ENCODE data around the gene PARP2.

Gene PARP2

DNA sequence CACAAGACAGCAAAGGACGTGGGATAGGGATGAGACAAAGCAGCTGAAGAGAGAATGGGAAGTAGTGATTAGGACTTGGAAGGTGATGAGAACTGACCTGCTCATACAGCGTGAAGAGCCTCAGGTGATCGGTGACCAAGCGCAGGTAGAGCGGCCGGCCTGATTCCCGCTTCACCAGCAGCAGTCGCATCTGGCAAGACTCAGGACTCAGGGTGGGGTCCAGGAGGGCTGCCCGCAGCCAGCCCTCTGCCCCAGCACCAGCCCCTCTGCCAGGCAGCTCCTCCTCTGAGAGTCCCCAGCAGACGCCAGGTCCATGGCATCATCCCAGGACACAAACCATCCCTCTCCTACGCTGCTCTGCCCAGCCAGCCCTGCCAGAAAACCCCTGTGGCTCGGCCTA is 39.1 kb downstream of the PARP2 start:
- Histone ChIP-seq H3K4me3 (ENCODE audit: low read depth in 1 of 2, low read length in 2 of 2) (no peak overlapping the region), H3K4me1 (ENCODE audit: insufficient read depth, low read length) (no peaks in the 10 kb centered on the region), H3K9me3 (ENCODE audit: low read length) (no peaks in the 10 kb centered on the region), H3K27ac (ENCODE audit: low read depth, low read length) (no peak overlapping the region), H3K27me3 (ENCODE audit: control insufficient read depth in 1 of 2, insufficient read depth in 2 of 2, low read length in 2 of 2) (no peaks in the 10 kb centered on the region), H3K36me3 (ENCODE audit: insufficient read depth, low read length) (peaks cover 95% of the 10 kb centered on the region), H3K9ac (ENCODE audit: low read length) (no peak overlapping the region)

DNA sequence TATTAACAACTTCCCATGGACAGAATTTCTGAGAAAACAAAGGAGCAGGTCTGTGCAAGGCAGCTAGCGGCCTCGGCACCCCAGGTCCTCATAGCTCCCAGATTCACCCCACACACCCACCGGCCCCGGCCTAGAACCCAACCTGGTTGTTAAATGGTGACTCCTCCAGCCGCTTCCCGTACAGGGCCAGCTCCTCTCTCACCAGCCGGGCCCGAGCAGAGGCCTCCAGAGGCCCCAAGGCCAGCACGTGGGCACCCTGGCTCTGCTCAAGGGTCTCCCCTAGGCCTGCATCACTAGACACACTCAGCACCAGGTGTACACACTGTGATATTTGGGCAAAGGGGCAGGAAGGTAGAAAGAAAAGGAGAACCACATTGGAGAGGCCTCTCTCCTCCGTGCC is 39.6 kb downstream of the PARP2 start:
- H3K9me3 ChIP-seq (ENCODE audit: low read length), result no peaks in the 10 kb centered on the region
- no peak overlapping the region for H3K4me3 ChIP-seq (ENCODE audit: low read depth in 1 of 2, low read length in 2 of 2)
- H3K27me3 ChIP-seq (ENCODE audit: control insufficient read depth in 1 of 2, insufficient read depth in 2 of 2, low read length in 2 of 2), result no peaks in the 10 kb centered on the region
- H3K36me3 ChIP-seq (ENCODE audit: insufficient read depth, low read length), result peaks cover 96% of the 10 kb centered on the region
- no peak overlapping the region for H3K9ac ChIP-seq (ENCODE audit: low read length)
- no peak overlapping the region for H3K27ac ChIP-seq (ENCODE audit: low read depth, low read length)
- no peaks in the 10 kb centered on the region for H3K4me1 ChIP-seq (ENCODE audit: insufficient read depth, low read length)

DNA sequence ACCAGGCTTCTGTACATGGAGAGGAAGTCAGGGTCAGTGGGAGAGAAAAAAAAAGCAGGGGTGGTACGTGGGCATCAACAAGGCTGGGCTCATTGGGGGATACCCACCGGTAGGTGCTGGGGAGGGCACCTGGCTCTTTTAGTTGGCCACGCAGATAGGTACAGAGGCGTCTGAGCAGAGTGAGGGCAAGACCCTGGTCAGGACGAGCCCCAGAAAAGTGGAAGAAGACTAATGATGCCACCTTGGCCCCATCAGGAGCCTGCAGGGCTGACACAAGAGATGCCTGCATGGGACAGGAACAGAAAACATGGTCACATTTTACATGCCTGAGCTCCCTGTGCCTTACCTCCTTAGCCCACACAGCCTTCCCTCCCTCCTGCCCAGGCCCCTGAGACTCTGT is 40.2 kb downstream of the PARP2 start:
- Histone ChIP-seq H3K9me3 (ENCODE audit: low read length) (no peaks in the 10 kb centered on the region), H3K9ac (ENCODE audit: low read length) (no peak overlapping the region), H3K36me3 (ENCODE audit: insufficient read depth, low read length) (peaks cover 96% of the 10 kb centered on the region), H3K4me3 (ENCODE audit: low read depth in 1 of 2, low read length in 2 of 2) (no peak overlapping the region), H3K27me3 (ENCODE audit: control insufficient read depth in 1 of 2, insufficient read depth in 2 of 2, low read length in 2 of 2) (no peaks in the 10 kb centered on the region), H3K4me1 (ENCODE audit: insufficient read depth, low read length) (no peaks in the 10 kb centered on the region), H3K27ac (ENCODE audit: low read depth, low read length) (no peak overlapping the region)

DNA sequence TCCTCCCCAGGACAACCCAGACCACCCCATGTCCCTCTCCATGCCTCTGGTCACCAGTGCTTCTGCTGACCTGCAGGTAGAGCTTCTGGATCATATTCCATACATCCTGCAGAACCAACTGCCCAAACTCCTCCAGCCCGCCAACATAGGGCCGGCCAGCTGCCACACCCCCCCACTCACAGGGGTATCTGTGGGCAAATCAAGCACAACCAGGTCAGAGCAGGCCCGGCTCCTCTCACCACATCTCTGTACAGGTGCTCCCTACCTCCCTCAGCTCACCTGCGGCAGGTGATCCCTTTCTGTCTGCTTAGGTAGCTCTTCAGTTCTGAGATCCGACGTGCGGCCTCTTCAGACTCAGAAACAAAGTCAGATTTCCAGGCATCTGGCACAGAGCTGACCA is 40.9 kb downstream of the PARP2 start:
- Histone ChIP-seq H3K9ac (ENCODE audit: low read length) (no peak overlapping the region), H3K4me3 (ENCODE audit: low read depth in 1 of 2, low read length in 2 of 2) (no peak overlapping the region), H3K27me3 (ENCODE audit: control insufficient read depth in 1 of 2, insufficient read depth in 2 of 2, low read length in 2 of 2) (no peaks in the 10 kb centered on the region), H3K9me3 (ENCODE audit: low read length) (no peaks in the 10 kb centered on the region), H3K4me1 (ENCODE audit: insufficient read depth, low read length) (no peaks in the 10 kb centered on the region), H3K27ac (ENCODE audit: low read depth, low read length) (no peak overlapping the region), H3K36me3 (ENCODE audit: insufficient read depth, low read length) (peaks cover 96% of the 10 kb centered on the region)

DNA sequence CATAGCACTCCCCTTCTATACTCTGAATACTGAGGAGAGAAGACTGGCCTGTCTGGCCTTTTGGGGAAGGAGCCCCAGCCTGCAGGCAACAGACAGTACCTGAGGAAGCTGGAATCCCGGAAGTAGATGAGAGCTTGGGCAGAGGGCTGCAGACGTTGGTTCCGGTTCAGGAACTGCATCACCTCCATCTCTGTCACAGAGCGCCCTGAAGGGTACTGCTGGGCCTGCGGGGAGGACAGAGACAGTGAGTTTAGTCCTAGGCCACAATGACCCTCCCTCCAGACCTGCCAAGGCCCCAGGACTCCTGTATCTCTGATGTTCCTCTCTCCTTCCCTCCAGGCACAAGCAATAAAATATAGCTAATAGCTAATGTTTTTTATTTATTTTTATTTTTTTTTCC is 41.5 kb downstream of the PARP2 start:
- Histone ChIP-seq H3K36me3 (ENCODE audit: insufficient read depth, low read length) (peaks cover 95% of the 10 kb centered on the region), H3K9ac (ENCODE audit: low read length) (no peak overlapping the region), H3K27ac (ENCODE audit: low read depth, low read length) (no peak overlapping the region)

DNA sequence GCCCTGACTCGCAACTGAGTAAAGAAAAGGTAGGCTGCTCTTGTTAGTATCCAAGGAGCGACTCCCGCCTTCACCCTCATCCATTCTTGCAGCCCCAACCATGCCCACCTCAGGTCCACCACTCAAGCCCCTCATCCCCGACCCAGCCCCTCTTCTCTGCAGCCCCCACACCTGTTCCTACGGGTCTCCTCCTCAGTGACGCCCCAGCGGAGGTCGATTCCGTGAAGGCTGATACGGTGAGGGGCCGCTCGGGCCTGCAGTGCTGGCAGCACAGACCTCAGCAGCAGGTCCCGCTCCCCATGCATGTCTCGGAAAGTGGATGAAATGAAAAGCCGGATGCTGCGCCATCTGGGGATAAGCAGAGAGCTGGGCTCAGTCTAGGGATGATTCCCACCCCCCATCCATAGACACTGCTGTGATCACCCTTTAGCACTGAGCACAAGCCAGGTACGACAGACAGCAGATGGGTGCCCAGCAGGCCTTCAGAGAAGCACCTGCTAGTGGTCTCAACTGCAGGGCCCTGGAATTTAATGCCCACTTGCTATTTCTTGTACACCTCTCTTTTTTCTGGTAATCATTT is 42.9 kb downstream of the PARP2 start:
- H3K27me3 ChIP-seq (ENCODE audit: control insufficient read depth in 1 of 2, insufficient read depth in 2 of 2, low read length in 2 of 2), result no peaks in the 10 kb centered on the region
- H3K9ac ChIP-seq (ENCODE audit: low read length), result no peak overlapping the region
- H3K4me1 ChIP-seq (ENCODE audit: insufficient read depth, low read length), result no peaks in the 10 kb centered on the region
- H3K4me3 ChIP-seq (ENCODE audit: low read depth in 1 of 2, low read length in 2 of 2), result no peak overlapping the region
- H3K9me3 ChIP-seq (ENCODE audit: low read length), result no peaks in the 10 kb centered on the region
- H3K27ac ChIP-seq (ENCODE audit: low read depth, low read length), result no peak overlapping the region
- H3K36me3 ChIP-seq (ENCODE audit: insufficient read depth, low read length), result peaks cover 93% of the 10 kb centered on the region

More for the DNA sequence above, 41.5 kb downstream of the PARP2 start:
- Histone ChIP-seq H3K4me3 (ENCODE audit: low read depth in 1 of 2, low read length in 2 of 2) (no peak overlapping the region), H3K9me3 (ENCODE audit: low read length) (no peaks in the 10 kb centered on the region), H3K4me1 (ENCODE audit: insufficient read depth, low read length) (no peaks in the 10 kb centered on the region), H3K27me3 (ENCODE audit: control insufficient read depth in 1 of 2, insufficient read depth in 2 of 2, low read length in 2 of 2) (no peaks in the 10 kb centered on the region)

DNA sequence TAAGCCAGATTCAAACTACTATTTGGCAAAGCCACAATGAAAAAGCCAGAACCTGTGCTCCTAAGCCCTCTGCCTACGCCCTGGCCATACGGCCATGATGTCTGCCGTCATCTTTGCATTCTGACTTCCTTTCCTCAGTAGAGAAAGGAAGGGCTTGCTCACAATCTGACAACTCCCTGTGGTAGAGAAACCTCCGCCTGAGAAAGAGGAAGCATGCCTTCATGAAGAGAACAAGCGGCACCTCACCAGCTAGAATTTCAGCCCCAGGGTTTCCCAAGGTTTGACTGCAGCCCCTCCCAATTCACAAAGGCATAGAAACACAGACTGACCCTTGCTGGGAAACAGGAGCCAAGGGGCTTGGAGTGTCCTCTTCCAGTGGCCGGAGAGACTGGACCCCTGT is 44.1 kb downstream of the PARP2 start:
- no peaks in the 10 kb centered on the region for H3K4me1 ChIP-seq (ENCODE audit: insufficient read depth, low read length)
- H3K9ac ChIP-seq (ENCODE audit: low read length), result no peak overlapping the region
- no peak overlapping the region for H3K27ac ChIP-seq (ENCODE audit: low read depth, low read length)
- peaks cover 91% of the 10 kb centered on the region for H3K36me3 ChIP-seq (ENCODE audit: insufficient read depth, low read length)
- H3K27me3 ChIP-seq (ENCODE audit: control insufficient read depth in 1 of 2, insufficient read depth in 2 of 2, low read length in 2 of 2), result no peaks in the 10 kb centered on the region
- H3K9me3 ChIP-seq (ENCODE audit: low read length), result no peaks in the 10 kb centered on the region
- no peak overlapping the region for H3K4me3 ChIP-seq (ENCODE audit: low read depth in 1 of 2, low read length in 2 of 2)

DNA sequence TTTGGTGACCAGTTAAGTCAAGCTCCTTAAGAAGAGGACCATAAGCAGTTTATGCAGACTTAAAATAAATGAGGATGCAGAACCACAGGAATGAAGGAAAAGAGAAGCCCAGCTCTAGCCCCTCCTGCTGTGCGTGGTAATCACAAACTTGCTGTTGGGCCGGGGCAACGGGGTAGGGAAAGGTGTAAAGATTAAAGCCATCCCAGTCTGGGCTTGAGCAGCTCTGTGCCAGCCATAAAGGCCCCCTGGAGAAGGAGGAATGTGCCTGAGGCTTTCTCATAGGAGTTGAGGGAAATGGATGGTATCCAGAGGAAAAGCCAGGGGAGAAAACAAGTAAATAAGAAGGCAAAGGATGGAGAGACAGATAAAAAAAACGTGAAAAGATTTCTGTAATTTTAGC is 44.7 kb downstream of the PARP2 start:
- no peaks in the 10 kb centered on the region for H3K27me3 ChIP-seq (ENCODE audit: control insufficient read depth in 1 of 2, insufficient read depth in 2 of 2, low read length in 2 of 2)
- peaks cover 85% of the 10 kb centered on the region for H3K36me3 ChIP-seq (ENCODE audit: insufficient read depth, low read length)
- H3K9me3 ChIP-seq (ENCODE audit: low read length), result no peaks in the 10 kb centered on the region
- no peak overlapping the region for H3K9ac ChIP-seq (ENCODE audit: low read length)
- H3K4me1 ChIP-seq (ENCODE audit: insufficient read depth, low read length), result no peaks in the 10 kb centered on the region
- H3K4me3 ChIP-seq (ENCODE audit: low read depth in 1 of 2, low read length in 2 of 2), result no peak overlapping the region
- H3K27ac ChIP-seq (ENCODE audit: low read depth, low read length), result no peak overlapping the region

DNA sequence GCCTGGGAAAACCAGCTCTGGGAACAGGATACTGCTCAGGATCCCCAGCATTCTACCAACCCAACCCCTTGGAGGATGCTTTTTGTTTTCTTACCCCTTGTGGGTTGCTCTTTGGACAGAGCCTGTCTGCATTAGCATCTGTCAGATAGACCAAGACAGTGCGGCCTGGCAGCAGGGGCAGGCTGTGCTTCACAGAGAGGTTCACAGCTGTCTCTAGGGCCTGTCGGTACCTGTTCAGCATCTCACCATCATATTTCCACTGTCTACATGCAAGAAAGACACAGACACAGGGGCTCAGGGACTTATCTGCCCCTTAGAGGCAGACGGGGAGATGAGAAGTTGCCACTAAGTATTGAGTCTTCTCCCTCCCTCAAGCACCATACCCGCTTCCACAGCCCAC is 48.1 kb downstream of the PARP2 start:
- Histone ChIP-seq H3K9ac (ENCODE audit: low read length) (no peak overlapping the region), H3K27ac (ENCODE audit: low read depth, low read length) (no peak overlapping the region), H3K36me3 (ENCODE audit: insufficient read depth, low read length) (peaks cover 83% of the 10 kb centered on the region), H3K9me3 (ENCODE audit: low read length) (no peaks in the 10 kb centered on the region), H3K27me3 (ENCODE audit: control insufficient read depth in 1 of 2, insufficient read depth in 2 of 2, low read length in 2 of 2) (no peaks in the 10 kb centered on the region), H3K4me3 (ENCODE audit: low read depth in 1 of 2, low read length in 2 of 2) (no peak overlapping the region), H3K4me1 (ENCODE audit: insufficient read depth, low read length) (no peaks in the 10 kb centered on the region)

DNA sequence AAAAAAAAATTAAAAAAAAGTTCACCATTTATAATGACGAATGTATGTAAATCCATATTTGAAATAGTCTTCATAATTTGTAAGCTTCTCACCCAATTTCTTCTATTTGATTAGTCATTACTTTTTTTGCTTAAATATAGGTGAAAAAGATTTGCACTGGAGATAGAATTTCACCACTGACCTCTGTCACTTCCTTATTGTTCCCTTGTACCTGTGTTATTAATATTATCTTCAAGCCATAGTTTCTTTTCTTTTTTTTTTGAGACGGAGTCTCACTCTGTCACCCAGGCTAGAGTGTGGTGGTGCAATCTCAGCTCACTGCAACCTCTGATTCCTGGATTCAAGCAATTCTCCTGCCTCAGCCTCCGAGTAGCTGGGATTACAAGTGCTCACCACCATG is 54.1 kb downstream of the PARP2 start:
- H3K9me3 ChIP-seq (ENCODE audit: low read length), result no peaks in the 10 kb centered on the region
- H3K4me1 ChIP-seq (ENCODE audit: insufficient read depth, low read length), result no peaks in the 10 kb centered on the region

DNA sequence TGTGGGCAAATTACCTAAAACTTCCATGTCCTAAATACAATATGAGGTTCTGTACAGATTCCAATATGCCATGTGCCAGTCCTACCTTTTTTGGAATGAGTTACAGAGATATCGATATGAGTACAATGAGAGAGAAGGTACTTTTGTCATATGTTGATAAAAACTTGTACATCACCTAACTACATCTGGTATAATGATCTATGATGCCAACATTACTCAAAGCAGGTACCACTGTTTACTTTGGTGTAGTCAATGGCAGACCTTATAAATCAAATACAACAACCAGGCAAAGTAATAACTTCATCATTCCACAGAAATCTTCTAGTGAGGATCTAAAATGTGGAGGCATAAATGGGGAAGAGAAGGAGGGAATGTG is 57.1 kb downstream of the PARP2 start:
- H3K4me3 ChIP-seq (ENCODE audit: low read depth in 1 of 2, low read length in 2 of 2), result no peak overlapping the region
- H3K4me1 ChIP-seq (ENCODE audit: insufficient read depth, low read length), result no peaks in the 10 kb centered on the region
- H3K27me3 ChIP-seq (ENCODE audit: control insufficient read depth in 1 of 2, insufficient read depth in 2 of 2, low read length in 2 of 2), result no peaks in the 10 kb centered on the region
- peaks cover 70% of the 10 kb centered on the region for H3K36me3 ChIP-seq (ENCODE audit: insufficient read depth, low read length)
- no peak overlapping the region for H3K27ac ChIP-seq (ENCODE audit: low read depth, low read length)
- no peak overlapping the region for H3K9ac ChIP-seq (ENCODE audit: low read length)
- H3K9me3 ChIP-seq (ENCODE audit: low read length), result no peaks in the 10 kb centered on the region

More for the DNA sequence above, 54.1 kb downstream of the PARP2 start:
- Histone ChIP-seq H3K36me3 (ENCODE audit: insufficient read depth, low read length) (peaks cover 67% of the 10 kb centered on the region), H3K27ac (ENCODE audit: low read depth, low read length) (no peak overlapping the region), H3K9ac (ENCODE audit: low read length) (no peak overlapping the region), H3K27me3 (ENCODE audit: control insufficient read depth in 1 of 2, insufficient read depth in 2 of 2, low read length in 2 of 2) (no peaks in the 10 kb centered on the region), H3K4me3 (ENCODE audit: low read depth in 1 of 2, low read length in 2 of 2) (no peak overlapping the region)

DNA sequence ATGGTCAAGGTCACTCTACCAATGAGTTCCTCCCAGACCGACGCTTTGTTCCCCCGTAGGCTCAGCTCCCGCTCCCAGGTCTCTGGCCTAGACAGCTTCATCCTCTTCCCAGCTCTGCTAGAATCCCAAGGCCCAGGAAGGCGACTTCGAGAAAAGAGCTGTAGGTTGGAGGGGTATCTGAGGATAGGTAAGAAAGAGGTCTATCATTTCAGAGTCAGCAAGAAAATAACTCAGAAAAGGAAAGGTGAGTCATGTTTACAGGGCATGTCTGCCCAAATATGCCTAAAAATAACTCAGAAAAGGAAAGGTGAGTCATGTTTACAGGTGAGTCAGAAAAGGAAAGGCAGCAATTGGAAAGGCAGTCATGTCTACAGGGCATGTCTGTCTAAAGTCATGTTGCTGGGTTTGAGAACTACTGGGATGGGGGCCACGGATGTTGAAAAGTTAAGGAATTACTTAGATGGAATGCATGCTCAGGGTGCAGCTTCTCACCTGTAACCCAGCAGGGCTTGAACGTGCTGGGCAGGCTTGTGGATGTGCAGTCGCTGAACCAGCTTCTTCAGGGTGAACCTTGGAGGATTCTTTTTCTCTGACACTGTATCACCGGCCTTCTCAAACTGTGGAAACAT is 57.6 kb downstream of the PARP2 start:
- Histone ChIP-seq H3K9ac (ENCODE audit: low read length) (no peak overlapping the region), H3K4me3 (ENCODE audit: low read depth in 1 of 2, low read length in 2 of 2) (no peak overlapping the region), H3K36me3 (ENCODE audit: insufficient read depth, low read length) (peaks cover 66% of the 10 kb centered on the region), H3K9me3 (ENCODE audit: low read length) (no peaks in the 10 kb centered on the region), H3K27me3 (ENCODE audit: control insufficient read depth in 1 of 2, insufficient read depth in 2 of 2, low read length in 2 of 2) (no peaks in the 10 kb centered on the region), H3K4me1 (ENCODE audit: insufficient read depth, low read length) (no peaks in the 10 kb centered on the region), H3K27ac (ENCODE audit: low read depth, low read length) (no peak overlapping the region)

Data from muscle layer of colon (tissue), 2 donors.